Neural cell (in vitro differentiated cells): ENCODE measurements around the gene NMRK2.

Experiments
- CTCF ChIP-seq: fragments of 450-650 bp; IDR thresholded peaks from 2 replicates; pipeline ENCODE4 v1.5.1; 2014; ENCODE audit warnings: antibody characterized with exemption, mild to moderate bottlenecking, moderate library complexity; ENCODE audit not compliant: poor library complexity, severe bottlenecking
- EZH2 ChIP-seq: fragments of 200-600, 300-800 bp; shearing (Covaris generic), sonication (generic); IDR thresholded peaks from 2 replicates; pipeline ENCODE4 v1.6.1; 2014; ENCODE audit warnings: antibody characterized with exemption, low read length, borderline replicate concordance, mild to moderate bottlenecking; ENCODE audit not compliant: insufficient read depth, poor library complexity, severe bottlenecking
- POLR2AphosphoS5 ChIP-seq: IDR thresholded peaks from 2 replicates; pipeline ENCODE4 v1.6.1; 2012
- RAD21 ChIP-seq: fragments of 450-650 bp; conservative IDR thresholded peaks from 2 replicates; pipeline ENCODE4 v1.6.1; 2014; ENCODE audit warnings: antibody characterized with exemption, mild to moderate bottlenecking, moderate library complexity
- SMC3 ChIP-seq: fragments of 450-650 bp; conservative IDR thresholded peaks from 2 replicates; pipeline ENCODE4 v1.6.1; 2014; ENCODE audit warnings: antibody characterized with exemption, mild to moderate bottlenecking, moderate library complexity; ENCODE audit not compliant: poor library complexity
- TAF1 ChIP-seq: IDR thresholded peaks from 2 replicates; pipeline ENCODE4 v1.6.1; 2012; ENCODE audit warnings: low read depth
- TF ChIP-seq, protein P1 (sequence below): IDR thresholded peaks from 2 replicates; pipeline ENCODE4 v1.6.1; 2012; ENCODE audit warnings: borderline replicate concordance

DNA sequence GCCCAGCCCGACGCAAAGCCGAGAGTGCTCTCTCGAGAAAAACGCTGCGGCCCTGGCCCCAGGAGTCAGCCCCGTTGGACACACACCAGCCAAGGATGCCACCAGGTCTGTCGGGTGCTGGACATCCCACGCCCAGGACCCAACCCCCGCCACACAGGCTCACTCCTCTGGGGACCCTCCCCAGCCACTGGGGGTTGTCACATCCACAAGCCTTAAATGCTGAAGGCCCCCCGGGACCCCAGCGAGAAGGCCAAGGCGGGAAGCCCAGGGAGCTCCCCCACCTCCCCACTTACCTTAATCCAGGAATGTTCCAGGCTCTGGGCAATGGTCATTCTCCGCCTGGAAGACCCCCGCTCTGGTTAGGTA, 26.9 kb downstream of the NMRK2 start:
- TF ChIP-seq CTCF, result no peak
- TF ChIP-seq, protein P1, sequence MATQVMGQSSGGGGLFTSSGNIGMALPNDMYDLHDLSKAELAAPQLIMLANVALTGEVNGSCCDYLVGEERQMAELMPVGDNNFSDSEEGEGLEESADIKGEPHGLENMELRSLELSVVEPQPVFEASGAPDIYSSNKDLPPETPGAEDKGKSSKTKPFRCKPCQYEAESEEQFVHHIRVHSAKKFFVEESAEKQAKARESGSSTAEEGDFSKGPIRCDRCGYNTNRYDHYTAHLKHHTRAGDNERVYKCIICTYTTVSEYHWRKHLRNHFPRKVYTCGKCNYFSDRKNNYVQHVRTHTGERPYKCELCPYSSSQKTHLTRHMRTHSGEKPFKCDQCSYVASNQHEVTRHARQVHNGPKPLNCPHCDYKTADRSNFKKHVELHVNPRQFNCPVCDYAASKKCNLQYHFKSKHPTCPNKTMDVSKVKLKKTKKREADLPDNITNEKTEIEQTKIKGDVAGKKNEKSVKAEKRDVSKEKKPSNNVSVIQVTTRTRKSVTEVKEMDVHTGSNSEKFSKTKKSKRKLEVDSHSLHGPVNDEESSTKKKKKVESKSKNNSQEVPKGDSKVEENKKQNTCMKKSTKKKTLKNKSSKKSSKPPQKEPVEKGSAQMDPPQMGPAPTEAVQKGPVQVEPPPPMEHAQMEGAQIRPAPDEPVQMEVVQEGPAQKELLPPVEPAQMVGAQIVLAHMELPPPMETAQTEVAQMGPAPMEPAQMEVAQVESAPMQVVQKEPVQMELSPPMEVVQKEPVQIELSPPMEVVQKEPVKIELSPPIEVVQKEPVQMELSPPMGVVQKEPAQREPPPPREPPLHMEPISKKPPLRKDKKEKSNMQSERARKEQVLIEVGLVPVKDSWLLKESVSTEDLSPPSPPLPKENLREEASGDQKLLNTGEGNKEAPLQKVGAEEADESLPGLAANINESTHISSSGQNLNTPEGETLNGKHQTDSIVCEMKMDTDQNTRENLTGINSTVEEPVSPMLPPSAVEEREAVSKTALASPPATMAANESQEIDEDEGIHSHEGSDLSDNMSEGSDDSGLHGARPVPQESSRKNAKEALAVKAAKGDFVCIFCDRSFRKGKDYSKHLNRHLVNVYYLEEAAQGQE, result no peak
- TF ChIP-seq SMC3, result no peak
- no peak for TF ChIP-seq EZH2
- TF ChIP-seq TAF1, result no peak
- TF ChIP-seq POLR2AphosphoS5, result no peak
- TF ChIP-seq RAD21, result no peak
